Lung (tissue), 12 donors: ENCODE data around the gene DOCK1. TPM values are rescaled to one million over a fixed set of nuclear protein-coding genes. Genes with fewer than 3 reads are reported as not detected.
"Not testable (repeated sequence)": the region's sequence is repeated elsewhere in the genome, so short reads cannot be mapped to it uniquely, and the experiment has no call there.

Source experiments
- ATAC-seq: fragments of 200-7000 bp; cut with Tn5 transposase; one replicate; pipeline ENCODE4 v1.9.1; 2020; ENCODE audit warnings: moderate number of reproducible peaks; ENCODE audit not compliant: insufficient read depth, low FRiP score
- DNase-seq, 3 donors: peaks; one replicate each; pipeline ENCODE4 v3.0.0-alpha.2; 2013 to 2017
- H3K27ac ChIP-seq, 2 donors: one replicate each; pipeline ENCODE4 v1.5.1; 2013; ENCODE audit warnings: mild to moderate bottlenecking in 2 of 2, moderate library complexity in 2 of 2, control low read depth in 1 of 2, inconsistent platforms in 1 of 2, low read depth in 1 of 2, low read length in 1 of 2
- H3K27me3 ChIP-seq, 3 donors: one replicate each; pipeline ENCODE4 v1.5.1; 2013; ENCODE audit warnings: low read length in 2 of 3; ENCODE audit not compliant: control insufficient read depth in 3 of 3, insufficient read depth in 3 of 3
- H3K36me3 ChIP-seq, 4 donors: one replicate each; pipeline ENCODE4 v1.5.1; 2013; ENCODE audit warnings: low read length in 4 of 4, mild to moderate bottlenecking in 1 of 4, moderate library complexity in 1 of 4; ENCODE audit not compliant: control insufficient read depth in 4 of 4, insufficient read depth in 4 of 4
- H3K4me1 ChIP-seq, 5 donors: one replicate each; pipeline ENCODE4 v1.5.1; 2013; ENCODE audit warnings: low read length in 5 of 5, mild to moderate bottlenecking in 2 of 5, moderate library complexity in 1 of 5; ENCODE audit not compliant: control insufficient read depth in 5 of 5, insufficient read depth in 5 of 5
- H3K4me3 ChIP-seq: one replicate; pipeline ENCODE4 v1.5.1; 2013; ENCODE audit warnings: mild to moderate bottlenecking, control low read depth, moderate library complexity
- H3K9ac ChIP-seq, 2 donors: one replicate each; pipeline ENCODE4 v1.5.1; 2013; ENCODE audit warnings: low read length in 2 of 2, control low read depth in 1 of 2; ENCODE audit not compliant: insufficient read depth in 1 of 2
- H3K9me3 ChIP-seq, 4 donors: one replicate each; pipeline ENCODE4 v1.5.1; 2013; ENCODE audit warnings: low read length in 3 of 4, mild to moderate bottlenecking in 1 of 4, moderate library complexity in 1 of 4; ENCODE audit not compliant: control insufficient read depth in 4 of 4, insufficient read depth in 3 of 4
- CTCF ChIP-seq: IDR thresholded peaks from 2 replicates; pipeline ENCODE4 v1.5.1; 2012; ENCODE audit warnings: mild to moderate bottlenecking; ENCODE audit errors: control extremely low read depth, extremely low read depth
- WGBS, 2 donors: extraction: QIAGEN DNeasy Blood & Tissue Kit; methylation state at CpG; one replicate each; pipeline ENCODE4 v1.1.7; 2013; 5-methylcytosine and 5-hydroxymethylcytosine counted together
- polyA plus RNA-seq, 2 donors: library from polyadenylated mRNA; stranded (reverse); fragments of 200-250 nt; gene quantifications; one replicate each; pipeline ENCODE4 v1.2.1, GENCODE V29; 2013
- total RNA-seq, 2 donors: library from RNA; depleted of rRNA in 1 of 2; stranded (reverse); fragments of >200 nt in 1 of 2; gene quantifications; one replicate each; pipeline ENCODE4 v1.2.1, GENCODE V29; 2014 to 2021
- donor health status: control.
- donor health status: control.
- donor health status: Bipolar disorder and iron deficiency.
- donor health status: healthy.
- donor health status: DM: yes; HTN: yes; CAD: no.

DOCK1 gene
- total and polyA plus RNA-seq, 4 donors, result 11.2 to 102 (median 30.5) TPM

DNA sequence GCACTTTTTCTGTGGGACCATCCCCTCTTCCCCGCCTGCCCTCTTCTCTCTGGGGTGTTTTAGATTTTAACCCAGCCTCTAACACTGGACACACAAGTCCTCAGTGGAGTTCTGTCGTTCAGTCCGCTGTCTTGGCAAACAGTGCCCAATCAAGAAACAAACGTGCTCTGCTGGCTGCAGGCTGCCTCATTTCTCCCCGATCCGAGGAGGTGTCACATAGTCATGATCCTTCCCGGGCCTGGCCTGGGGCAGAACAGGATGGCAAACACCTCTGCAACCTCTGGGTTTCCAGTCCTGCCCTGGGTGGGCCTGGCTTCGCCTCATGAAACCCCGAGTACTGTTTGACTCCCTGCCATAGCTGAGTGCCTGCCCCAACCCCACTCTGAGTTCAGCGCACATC lies 402.1 kb downstream of the DOCK1 start:
- TF ChIP-seq CTCF, result no peak
- no peaks in the 10 kb centered on the region for H3K9me3 ChIP-seq

DNA sequence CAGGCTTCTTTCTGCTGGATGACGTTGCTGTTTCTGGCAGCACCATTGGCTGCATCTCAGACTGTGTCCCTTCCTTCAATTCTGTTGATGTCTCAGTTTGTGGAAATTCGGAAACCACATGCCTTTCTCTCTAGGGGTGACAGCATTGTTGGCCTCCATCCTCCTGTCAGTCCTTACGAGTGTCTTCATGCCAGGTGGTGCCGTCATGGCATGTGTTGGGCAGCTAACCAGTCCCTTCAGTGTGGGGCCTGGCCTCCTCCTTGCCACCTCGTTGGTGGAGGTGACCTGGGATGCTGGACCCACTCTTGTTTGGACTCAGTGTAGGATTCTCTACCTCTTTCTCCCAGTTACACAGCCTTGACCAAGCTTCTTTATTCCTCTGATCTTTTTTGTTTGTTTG lies 402.8 kb downstream of the DOCK1 start:
- Histone ChIP-seq H3K36me3 (no peaks in the 10 kb centered on the region), H3K9me3 (no peaks in the 10 kb centered on the region), H3K4me3 (no peak overlapping the region), H3K27ac (no peak overlapping the region), H3K4me1 (peaks cover 0 to 14% (median 2%) of the 10 kb centered on the region in 5 donors), H3K9ac (no peak overlapping the region), H3K27me3 (no peaks in the 10 kb centered on the region)
- no peak for DNase-seq
- no peak for ATAC-seq
- no peak for TF ChIP-seq CTCF
- 95 to 98% methylated on average over 5 of the region's 5 CpGs for WGBS, 2 donors

More for the DNA sequence above, 402.1 kb downstream of the DOCK1 start:
- DNase-seq, result no peak
- Histone ChIP-seq H3K4me3 (no peak overlapping the region), H3K4me1 (peaks cover 0 to 14% (median 2%) of the 10 kb centered on the region in 5 donors), H3K27ac (no peak overlapping the region), H3K9ac (no peak overlapping the region), H3K27me3 (no peaks in the 10 kb centered on the region), H3K36me3 (no peaks in the 10 kb centered on the region)
- WGBS, 2 donors, result 93 to 97% methylated on average over 10 of the region's 10 CpGs
- ATAC-seq, result no peak

- not testable (repeated sequence) for H3K9ac ChIP-seq, DNase-seq, H3K4me3 ChIP-seq, H3K27me3 ChIP-seq, H3K36me3 ChIP-seq, ATAC-seq, H3K27ac ChIP-seq, H3K9me3 ChIP-seq
- H3K4me1 ChIP-seq, result peaks cover 2 to 15% (median 11%) of the 10 kb centered on the region in 5 donors
- 92 to 96% methylated on average over 2 of the region's 2 CpGs for WGBS, 2 donors
Observed at GRCh38 chr10:127309619-127310018, 404.4 kb downstream of the DOCK1 start.

GRCh38 chr10:127310430-127310829 lies 405.2 kb downstream of the DOCK1 start:
- no peak for ATAC-seq
- no peaks in the 10 kb centered on the region for H3K36me3 ChIP-seq
- peak in 2 of 3 donors; percentile 28 to 44 for DNase-seq
- H3K9ac ChIP-seq, result no peak overlapping the region
- no peak overlapping the region for H3K4me3 ChIP-seq
- no peaks in the 10 kb centered on the region for H3K27me3 ChIP-seq
- H3K4me1 ChIP-seq, result peaks cover 2 to 19% (median 11%) of the 10 kb centered on the region in 5 donors
- TF ChIP-seq CTCF, result no peak
- H3K27ac ChIP-seq, result no peak overlapping the region
- WGBS, 2 donors, result 70 to 84% methylated on average over 8 of the region's 8 CpGs
- no peaks in the 10 kb centered on the region for H3K9me3 ChIP-seq
